Measurements from ENCODE around the gene PJVK.

DNA sequence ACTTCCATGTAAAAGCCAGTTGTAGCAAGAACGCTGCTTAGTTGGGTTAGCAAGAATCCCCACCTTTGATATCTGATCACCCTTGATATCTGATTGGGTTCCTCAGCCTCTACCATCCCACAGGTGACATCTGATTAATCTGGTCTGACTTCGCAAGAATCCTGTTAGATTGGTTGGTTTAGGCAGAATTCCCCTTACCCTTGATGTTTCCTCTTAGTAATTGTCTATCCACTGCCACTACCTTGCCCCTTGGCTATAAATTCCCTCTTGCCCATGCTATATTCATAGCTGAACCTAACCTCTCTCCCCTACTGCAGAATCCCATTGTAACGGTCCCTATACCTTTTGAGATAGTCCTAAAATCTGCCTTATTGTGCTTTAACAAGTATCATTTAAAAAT, 33.3 kb upstream of the PJVK start:
- TF ChIP-seq, protein P1, sequence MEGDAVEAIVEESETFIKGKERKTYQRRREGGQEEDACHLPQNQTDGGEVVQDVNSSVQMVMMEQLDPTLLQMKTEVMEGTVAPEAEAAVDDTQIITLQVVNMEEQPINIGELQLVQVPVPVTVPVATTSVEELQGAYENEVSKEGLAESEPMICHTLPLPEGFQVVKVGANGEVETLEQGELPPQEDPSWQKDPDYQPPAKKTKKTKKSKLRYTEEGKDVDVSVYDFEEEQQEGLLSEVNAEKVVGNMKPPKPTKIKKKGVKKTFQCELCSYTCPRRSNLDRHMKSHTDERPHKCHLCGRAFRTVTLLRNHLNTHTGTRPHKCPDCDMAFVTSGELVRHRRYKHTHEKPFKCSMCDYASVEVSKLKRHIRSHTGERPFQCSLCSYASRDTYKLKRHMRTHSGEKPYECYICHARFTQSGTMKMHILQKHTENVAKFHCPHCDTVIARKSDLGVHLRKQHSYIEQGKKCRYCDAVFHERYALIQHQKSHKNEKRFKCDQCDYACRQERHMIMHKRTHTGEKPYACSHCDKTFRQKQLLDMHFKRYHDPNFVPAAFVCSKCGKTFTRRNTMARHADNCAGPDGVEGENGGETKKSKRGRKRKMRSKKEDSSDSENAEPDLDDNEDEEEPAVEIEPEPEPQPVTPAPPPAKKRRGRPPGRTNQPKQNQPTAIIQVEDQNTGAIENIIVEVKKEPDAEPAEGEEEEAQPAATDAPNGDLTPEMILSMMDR (conservative IDR thresholded peaks at IDR 0.05) = no peak
- TF ChIP-seq ZFX (IDR thresholded peaks at IDR 0.05) = no peak
